H1 (cell line): ENCODE data around the gene SULF2. TPM values are rescaled to one million over a fixed set of nuclear protein-coding genes. Genes with fewer than 3 reads are reported as not detected.

Source experiments
- BCL11A ChIP-seq, 2 experiments: IDR thresholded peaks; one replicate each; pipeline ENCODE4 v1.6.1; 2011; ENCODE audit warnings: low read depth in 2 of 2, low read length in 2 of 2, mild to moderate bottlenecking in 2 of 2
- CBX5 ChIP-seq: fragments of 300-800, 300-1000 bp; sonication (generic); IDR thresholded peaks from 2 replicates; pipeline ENCODE4 v1.7.1; 2016; ENCODE audit warnings: antibody characterized with exemption, low read length, low read depth
- RNF2 ChIP-seq: fragments of 200-900, 300-1000 bp; sonication (generic); IDR thresholded peaks from 2 replicates; pipeline ENCODE4 v1.7.1; 2016; ENCODE audit warnings: borderline replicate concordance, low read depth, mild to moderate bottlenecking, antibody characterized with exemption, low read length; ENCODE audit not compliant: poor library complexity, severe bottlenecking; ENCODE audit errors: missing control alignments
- SIX5 ChIP-seq: IDR thresholded peaks from 2 replicates; pipeline ENCODE4 v1.6.1; 2011; ENCODE audit warnings: mild to moderate bottlenecking, low read depth, low read length
- TBP ChIP-seq: IDR thresholded peaks from 2 replicates; pipeline ENCODE4 v1.6.1; 2011; ENCODE audit warnings: low read depth, low read length, improper control_type of control experiment
- polyA plus RNA-seq, 7 experiments: library from polyadenylated mRNA; depleted of rRNA in 3 of 7; stranded (reverse) in 5 of 7; unstranded in 2 of 7; fragments of >200 nt in 5 of 7; fragments of 200-250 nt in 2 of 7; gene quantifications; 1 replicate in 5 of 7; 2 replicates in 1 of 7; 4 replicates in 1 of 7; pipeline versions ENCODE4 v1.2.1 to v1.2.3, GENCODE V29; 2011 to 2013; ENCODE audit warnings: missing spikeins in 2 of 7, mixed read lengths in 2 of 7
- total RNA-seq: library from RNA; stranded (reverse); fragmentation: NEBNext Ultra II Directional; extraction: Animal tissue kit (Norgen Biotek cat#: 25700); gene quantifications from 2 replicates; pipeline ENCODE4 v1.2.1, GENCODE V29; 2021
- TF ChIP-seq, protein P1 (sequence below), 3 experiments: IDR thresholded peaks; 1 replicate in 2 of 3; 2 replicates in 1 of 3; pipeline versions ENCODE4 v1.5.1 to v1.6.1; 2011; ENCODE audit warnings: low read length in 3 of 3, mild to moderate bottlenecking in 3 of 3, inconsistent platforms in 2 of 3, low read depth in 1 of 3, moderate library complexity in 1 of 3; ENCODE audit not compliant: insufficient read depth in 1 of 3; ENCODE audit errors: control extremely low read depth in 1 of 3
- TF ChIP-seq, protein P2 (sequence below): fragments of 300-600 bp; sonication (generic); IDR thresholded peaks from 2 replicates; pipeline ENCODE4 v1.7.1; 2012; ENCODE audit warnings: low read length, moderate library complexity, mild to moderate bottlenecking, inconsistent platforms; ENCODE audit not compliant: insufficient replicate concordance

The SULF2 gene
- total and polyA plus RNA-seq, 2 of the 8 experiments (the other 6 are each of a cell fraction or from before 2014, with no cell fraction given), result 15.7 to 28.2 TPM

DNA sequence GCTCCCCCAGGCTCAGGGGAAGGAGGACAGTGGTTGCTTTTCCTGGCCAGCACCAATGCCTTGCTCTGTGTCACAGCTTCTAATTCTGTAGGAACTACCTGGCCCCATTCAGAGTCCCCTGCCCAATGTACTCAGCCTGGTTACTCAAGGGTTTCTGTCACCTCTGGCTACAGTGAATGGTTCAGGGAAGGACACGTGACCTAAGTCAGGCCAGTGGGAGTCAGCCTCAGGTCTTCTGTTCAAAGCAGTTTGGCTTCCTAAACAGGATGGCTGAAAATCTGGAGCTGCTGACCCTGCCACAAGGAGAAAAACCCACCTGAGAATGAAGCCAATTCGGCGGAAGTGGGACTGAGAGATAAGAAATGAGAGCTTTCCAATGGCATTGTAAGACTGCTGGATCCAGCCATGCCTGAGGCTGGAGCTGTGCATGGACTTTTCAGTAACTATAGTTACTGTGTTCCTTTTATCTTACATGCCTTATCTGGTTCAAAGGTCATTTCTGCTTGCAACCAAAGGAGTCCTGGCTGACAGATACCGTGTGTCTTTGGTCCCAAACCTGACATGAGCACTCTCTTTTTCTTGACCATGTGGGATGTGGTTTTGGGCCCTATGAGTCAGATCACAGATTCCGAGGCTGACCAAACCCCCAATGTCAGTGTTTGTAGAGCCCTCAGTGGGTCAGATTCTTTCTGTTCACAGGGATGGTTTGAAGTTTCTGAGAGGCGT, 104.3 kb downstream of the SULF2 start (continued):
- TF ChIP-seq, protein P1, sequence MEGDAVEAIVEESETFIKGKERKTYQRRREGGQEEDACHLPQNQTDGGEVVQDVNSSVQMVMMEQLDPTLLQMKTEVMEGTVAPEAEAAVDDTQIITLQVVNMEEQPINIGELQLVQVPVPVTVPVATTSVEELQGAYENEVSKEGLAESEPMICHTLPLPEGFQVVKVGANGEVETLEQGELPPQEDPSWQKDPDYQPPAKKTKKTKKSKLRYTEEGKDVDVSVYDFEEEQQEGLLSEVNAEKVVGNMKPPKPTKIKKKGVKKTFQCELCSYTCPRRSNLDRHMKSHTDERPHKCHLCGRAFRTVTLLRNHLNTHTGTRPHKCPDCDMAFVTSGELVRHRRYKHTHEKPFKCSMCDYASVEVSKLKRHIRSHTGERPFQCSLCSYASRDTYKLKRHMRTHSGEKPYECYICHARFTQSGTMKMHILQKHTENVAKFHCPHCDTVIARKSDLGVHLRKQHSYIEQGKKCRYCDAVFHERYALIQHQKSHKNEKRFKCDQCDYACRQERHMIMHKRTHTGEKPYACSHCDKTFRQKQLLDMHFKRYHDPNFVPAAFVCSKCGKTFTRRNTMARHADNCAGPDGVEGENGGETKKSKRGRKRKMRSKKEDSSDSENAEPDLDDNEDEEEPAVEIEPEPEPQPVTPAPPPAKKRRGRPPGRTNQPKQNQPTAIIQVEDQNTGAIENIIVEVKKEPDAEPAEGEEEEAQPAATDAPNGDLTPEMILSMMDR (IDR thresholded peaks at IDR 0.05; ENCODE audit: control extremely low read depth in 1 of 3, insufficient read depth in 1 of 3, low read depth in 1 of 3, low read length in 3 of 3), result no peak
- TF ChIP-seq CBX5 (no peak), RNF2 (no peak), TBP (no peak), SIX5 (no peak), BCL11A (IDR thresholded peaks at IDR 0.05; ENCODE audit: low read depth in 2 of 2, low read length in 2 of 2) (no peak)
- TF ChIP-seq, protein P2, sequence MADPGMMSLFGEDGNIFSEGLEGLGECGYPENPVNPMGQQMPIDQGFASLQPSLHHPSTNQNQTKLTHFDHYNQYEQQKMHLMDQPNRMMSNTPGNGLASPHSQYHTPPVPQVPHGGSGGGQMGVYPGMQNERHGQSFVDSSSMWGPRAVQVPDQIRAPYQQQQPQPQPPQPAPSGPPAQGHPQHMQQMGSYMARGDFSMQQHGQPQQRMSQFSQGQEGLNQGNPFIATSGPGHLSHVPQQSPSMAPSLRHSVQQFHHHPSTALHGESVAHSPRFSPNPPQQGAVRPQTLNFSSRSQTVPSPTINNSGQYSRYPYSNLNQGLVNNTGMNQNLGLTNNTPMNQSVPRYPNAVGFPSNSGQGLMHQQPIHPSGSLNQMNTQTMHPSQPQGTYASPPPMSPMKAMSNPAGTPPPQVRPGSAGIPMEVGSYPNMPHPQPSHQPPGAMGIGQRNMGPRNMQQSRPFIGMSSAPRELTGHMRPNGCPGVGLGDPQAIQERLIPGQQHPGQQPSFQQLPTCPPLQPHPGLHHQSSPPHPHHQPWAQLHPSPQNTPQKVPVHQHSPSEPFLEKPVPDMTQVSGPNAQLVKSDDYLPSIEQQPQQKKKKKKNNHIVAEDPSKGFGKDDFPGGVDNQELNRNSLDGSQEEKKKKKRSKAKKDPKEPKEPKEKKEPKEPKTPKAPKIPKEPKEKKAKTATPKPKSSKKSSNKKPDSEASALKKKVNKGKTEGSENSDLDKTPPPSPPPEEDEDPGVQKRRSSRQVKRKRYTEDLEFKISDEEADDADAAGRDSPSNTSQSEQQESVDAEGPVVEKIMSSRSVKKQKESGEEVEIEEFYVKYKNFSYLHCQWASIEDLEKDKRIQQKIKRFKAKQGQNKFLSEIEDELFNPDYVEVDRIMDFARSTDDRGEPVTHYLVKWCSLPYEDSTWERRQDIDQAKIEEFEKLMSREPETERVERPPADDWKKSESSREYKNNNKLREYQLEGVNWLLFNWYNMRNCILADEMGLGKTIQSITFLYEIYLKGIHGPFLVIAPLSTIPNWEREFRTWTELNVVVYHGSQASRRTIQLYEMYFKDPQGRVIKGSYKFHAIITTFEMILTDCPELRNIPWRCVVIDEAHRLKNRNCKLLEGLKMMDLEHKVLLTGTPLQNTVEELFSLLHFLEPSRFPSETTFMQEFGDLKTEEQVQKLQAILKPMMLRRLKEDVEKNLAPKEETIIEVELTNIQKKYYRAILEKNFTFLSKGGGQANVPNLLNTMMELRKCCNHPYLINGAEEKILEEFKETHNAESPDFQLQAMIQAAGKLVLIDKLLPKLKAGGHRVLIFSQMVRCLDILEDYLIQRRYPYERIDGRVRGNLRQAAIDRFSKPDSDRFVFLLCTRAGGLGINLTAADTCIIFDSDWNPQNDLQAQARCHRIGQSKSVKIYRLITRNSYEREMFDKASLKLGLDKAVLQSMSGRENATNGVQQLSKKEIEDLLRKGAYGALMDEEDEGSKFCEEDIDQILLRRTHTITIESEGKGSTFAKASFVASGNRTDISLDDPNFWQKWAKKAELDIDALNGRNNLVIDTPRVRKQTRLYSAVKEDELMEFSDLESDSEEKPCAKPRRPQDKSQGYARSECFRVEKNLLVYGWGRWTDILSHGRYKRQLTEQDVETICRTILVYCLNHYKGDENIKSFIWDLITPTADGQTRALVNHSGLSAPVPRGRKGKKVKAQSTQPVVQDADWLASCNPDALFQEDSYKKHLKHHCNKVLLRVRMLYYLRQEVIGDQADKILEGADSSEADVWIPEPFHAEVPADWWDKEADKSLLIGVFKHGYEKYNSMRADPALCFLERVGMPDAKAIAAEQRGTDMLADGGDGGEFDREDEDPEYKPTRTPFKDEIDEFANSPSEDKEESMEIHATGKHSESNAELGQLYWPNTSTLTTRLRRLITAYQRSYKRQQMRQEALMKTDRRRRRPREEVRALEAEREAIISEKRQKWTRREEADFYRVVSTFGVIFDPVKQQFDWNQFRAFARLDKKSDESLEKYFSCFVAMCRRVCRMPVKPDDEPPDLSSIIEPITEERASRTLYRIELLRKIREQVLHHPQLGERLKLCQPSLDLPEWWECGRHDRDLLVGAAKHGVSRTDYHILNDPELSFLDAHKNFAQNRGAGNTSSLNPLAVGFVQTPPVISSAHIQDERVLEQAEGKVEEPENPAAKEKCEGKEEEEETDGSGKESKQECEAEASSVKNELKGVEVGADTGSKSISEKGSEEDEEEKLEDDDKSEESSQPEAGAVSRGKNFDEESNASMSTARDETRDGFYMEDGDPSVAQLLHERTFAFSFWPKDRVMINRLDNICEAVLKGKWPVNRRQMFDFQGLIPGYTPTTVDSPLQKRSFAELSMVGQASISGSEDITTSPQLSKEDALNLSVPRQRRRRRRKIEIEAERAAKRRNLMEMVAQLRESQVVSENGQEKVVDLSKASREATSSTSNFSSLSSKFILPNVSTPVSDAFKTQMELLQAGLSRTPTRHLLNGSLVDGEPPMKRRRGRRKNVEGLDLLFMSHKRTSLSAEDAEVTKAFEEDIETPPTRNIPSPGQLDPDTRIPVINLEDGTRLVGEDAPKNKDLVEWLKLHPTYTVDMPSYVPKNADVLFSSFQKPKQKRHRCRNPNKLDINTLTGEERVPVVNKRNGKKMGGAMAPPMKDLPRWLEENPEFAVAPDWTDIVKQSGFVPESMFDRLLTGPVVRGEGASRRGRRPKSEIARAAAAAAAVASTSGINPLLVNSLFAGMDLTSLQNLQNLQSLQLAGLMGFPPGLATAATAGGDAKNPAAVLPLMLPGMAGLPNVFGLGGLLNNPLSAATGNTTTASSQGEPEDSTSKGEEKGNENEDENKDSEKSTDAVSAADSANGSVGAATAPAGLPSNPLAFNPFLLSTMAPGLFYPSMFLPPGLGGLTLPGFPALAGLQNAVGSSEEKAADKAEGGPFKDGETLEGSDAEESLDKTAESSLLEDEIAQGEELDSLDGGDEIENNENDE, result no peak
